Neuronal stem cell (in vitro differentiated cells): ENCODE results near the gene OR3A1.

Source experiments
- DNase-seq: peaks from one replicate; pipeline ENCODE4 v3.0.0-alpha.2; 2013; ENCODE audit warnings: low spot score
- H2AFZ ChIP-seq: one replicate; pipeline ENCODE4 v1.6.1; 2013; ENCODE audit warnings: mild to moderate bottlenecking, low read length, inconsistent platforms
- H2AK5ac ChIP-seq: 2 replicates; pipeline ENCODE4 v1.6.1; 2013; ENCODE audit warnings: low read depth, mild to moderate bottlenecking, inconsistent platforms, low read length, moderate library complexity, mixed read lengths
- H2BK120ac ChIP-seq: 2 replicates; pipeline ENCODE4 v1.6.1; 2013; ENCODE audit warnings: low read depth, mild to moderate bottlenecking, inconsistent platforms, low read length, moderate library complexity, mixed read lengths
- H2BK12ac ChIP-seq: one replicate; pipeline ENCODE4 v1.6.1; 2013; ENCODE audit warnings: low read length, inconsistent platforms
- H2BK15ac ChIP-seq: 2 replicates; pipeline ENCODE4 v1.6.1; 2013; ENCODE audit warnings: mild to moderate bottlenecking, low read length, inconsistent platforms, mixed read lengths
- H2BK5ac ChIP-seq: one replicate; pipeline ENCODE4 v1.6.1; 2013; ENCODE audit warnings: inconsistent platforms, mild to moderate bottlenecking, low read length, moderate library complexity
- H3K14ac ChIP-seq: one replicate; pipeline ENCODE4 v1.6.1; 2013; ENCODE audit warnings: low read length, inconsistent platforms
- H3K18ac ChIP-seq: 2 replicates; pipeline ENCODE4 v1.6.1; 2013; ENCODE audit warnings: low read length, inconsistent platforms
- H3K23ac ChIP-seq: 2 replicates; pipeline ENCODE4 v1.6.1; 2013; ENCODE audit warnings: low read depth, mild to moderate bottlenecking, mixed read lengths, low read length, inconsistent platforms; ENCODE audit not compliant: poor library complexity
- H3K27ac ChIP-seq: replicated peaks from 3 replicates; pipeline ENCODE4 v1.5.1; 2013; ENCODE audit warnings: low read length, inconsistent platforms
- H3K27me3 ChIP-seq, 3 experiments: 2 replicates each; pipeline ENCODE4 v1.6.1; 2013; ENCODE audit warnings: low read length in 3 of 3, mild to moderate bottlenecking in 2 of 3, inconsistent platforms in 1 of 3, low read depth in 1 of 3, mixed read lengths in 1 of 3, moderate library complexity in 1 of 3; ENCODE audit not compliant: control insufficient read depth in 3 of 3, insufficient read depth in 3 of 3
- H3K36me3 ChIP-seq, 2 donors: replicated peaks in 1 of 2; 2 replicates each; pipeline ENCODE4 v1.6.1; 2013; ENCODE audit warnings: low read length in 2 of 2; ENCODE audit not compliant: control insufficient read depth in 2 of 2, insufficient read depth in 2 of 2
- H3K4ac ChIP-seq: 2 replicates; pipeline ENCODE4 v1.6.1; 2013; ENCODE audit warnings: inconsistent platforms, mild to moderate bottlenecking, low read length, moderate library complexity
- H3K4me1 ChIP-seq, 2 donors: 1 replicate in 1 of 2; 2 replicates in 1 of 2; pipeline ENCODE4 v1.6.1; 2013; ENCODE audit warnings: low read length in 2 of 2, low read depth in 1 of 2; ENCODE audit not compliant: control insufficient read depth in 2 of 2, insufficient read depth in 1 of 2
- H3K4me2 ChIP-seq: one replicate; pipeline ENCODE4 v1.6.1; 2013; ENCODE audit warnings: mild to moderate bottlenecking, low read length, inconsistent platforms; ENCODE audit not compliant: insufficient read depth, poor library complexity, severe bottlenecking
- H3K4me3 ChIP-seq, 2 donors: 2 replicates each; pipeline ENCODE4 v1.5.1; 2013; ENCODE audit warnings: low read length in 2 of 2, mild to moderate bottlenecking in 2 of 2, inconsistent platforms in 1 of 2, moderate library complexity in 1 of 2
- H3K79me1 ChIP-seq: one replicate; pipeline ENCODE4 v1.6.1; 2013; ENCODE audit warnings: low read depth, mild to moderate bottlenecking, inconsistent platforms, low read length, moderate library complexity
- H3K9ac ChIP-seq: one replicate; pipeline ENCODE4 v1.6.1; 2013; ENCODE audit warnings: mild to moderate bottlenecking, low read depth, low read length, inconsistent platforms; ENCODE audit not compliant: poor library complexity
- H3K9me3 ChIP-seq, 2 donors: replicated peaks in 1 of 2; 2 replicates each; pipeline versions ENCODE3 to v1.6.1; 2013; ENCODE audit warnings: low read length in 2 of 2, mild to moderate bottlenecking in 2 of 2, inconsistent platforms in 1 of 2, low read depth in 1 of 2, mixed read lengths in 1 of 2, moderate library complexity in 1 of 2; ENCODE audit not compliant: control insufficient read depth in 2 of 2, insufficient read depth in 1 of 2
- H4K8ac ChIP-seq: one replicate; pipeline ENCODE4 v1.6.1; 2013; ENCODE audit warnings: low read depth, mild to moderate bottlenecking, inconsistent platforms, low read length, moderate library complexity
- H4K91ac ChIP-seq: one replicate; pipeline ENCODE4 v1.6.1; 2013; ENCODE audit warnings: low read length, low read depth, mild to moderate bottlenecking, inconsistent platforms; ENCODE audit not compliant: poor library complexity
- WGBS, 2 donors: extraction: QIAGEN DNeasy Blood & Tissue Kit; methylation state at CpG; one replicate each; pipeline ENCODE4 v1.1.7; 2013; ENCODE audit warnings: missing lambda C conversion rate in 2 of 2, mixed read lengths in 1 of 2; ENCODE audit not compliant: insufficient read length in 2 of 2, insufficient replicate concordance in 1 of 2; ENCODE audit errors: extremely low coverage in 2 of 2; 5-methylcytosine and 5-hydroxymethylcytosine counted together

The OR3A1 gene

DNA sequence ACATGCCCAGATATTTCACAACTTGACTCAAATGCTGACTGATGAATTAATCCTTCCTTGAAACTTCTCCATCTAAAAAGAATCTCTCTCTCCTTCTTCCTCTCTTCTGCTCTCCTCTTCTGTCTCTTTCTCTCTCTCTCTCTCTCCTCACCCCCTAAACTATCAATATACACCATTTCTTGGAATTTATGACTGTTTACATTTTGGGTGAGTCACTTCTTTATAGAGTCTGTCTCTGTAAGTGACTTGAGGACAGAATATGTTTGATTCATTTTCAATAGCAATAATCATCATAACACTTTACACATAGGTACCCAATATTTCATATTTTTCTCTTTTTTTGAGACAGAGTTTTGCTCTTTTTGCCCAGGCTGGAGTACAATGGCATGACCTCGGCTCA is 15.3 kb downstream of the OR3A1 start:
- H3K4me2 ChIP-seq = no peak overlapping the region
- H3K18ac ChIP-seq = no peak overlapping the region
- no peaks in the 10 kb centered on the region for H3K9me3 ChIP-seq
- H3K36me3 ChIP-seq = no peaks in the 10 kb centered on the region
- H2BK15ac ChIP-seq = no peak overlapping the region
- no peak overlapping the region for H2BK120ac ChIP-seq
- no CpG with 5 or more reads among the region's 1 CpG for WGBS, 2 donors
- no peak overlapping the region for H2BK12ac ChIP-seq
- no peak overlapping the region for H3K14ac ChIP-seq
- no peaks in the 10 kb centered on the region for H3K4me1 ChIP-seq
- no peaks in the 10 kb centered on the region for H3K27me3 ChIP-seq
- H3K4me3 ChIP-seq = no peak overlapping the region
- H3K4ac ChIP-seq = no peak overlapping the region
- no peak overlapping the region for H4K8ac ChIP-seq
- no peak overlapping the region for H2AFZ ChIP-seq
- H2BK5ac ChIP-seq = no peak overlapping the region
- H2AK5ac ChIP-seq = no peak overlapping the region
- no peaks in the 10 kb centered on the region for H3K79me1 ChIP-seq
- no peak overlapping the region for H4K91ac ChIP-seq
- DNase-seq = no peak
- H3K27ac ChIP-seq = no peak overlapping the region
- H3K9ac ChIP-seq = no peak overlapping the region
- H3K23ac ChIP-seq = no peak overlapping the region

DNA sequence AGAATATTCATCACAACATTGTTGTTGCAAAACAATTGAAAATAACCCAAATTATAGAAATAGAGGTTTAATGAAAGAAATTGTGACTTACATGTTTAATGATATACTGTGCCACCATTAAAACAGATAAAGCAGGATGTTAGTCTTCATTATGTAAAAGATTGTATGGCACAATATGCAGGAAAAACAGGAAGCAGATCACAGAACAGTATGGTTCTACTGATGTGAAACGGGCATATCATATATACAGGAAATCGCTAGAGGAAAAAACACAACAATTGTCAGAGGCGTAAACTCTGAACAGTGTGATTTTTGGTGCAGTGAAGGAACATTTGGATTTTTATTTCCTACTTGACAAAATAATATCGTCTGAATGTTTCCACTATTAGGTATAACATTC is 22.0 kb downstream of the OR3A1 start:
- H3K9ac ChIP-seq = no peak overlapping the region
- no peak overlapping the region for H3K27ac ChIP-seq
- no peak overlapping the region for H3K18ac ChIP-seq
- DNase-seq = no peak
- no peak overlapping the region for H4K91ac ChIP-seq
- no peak overlapping the region for H2AK5ac ChIP-seq
- H3K4ac ChIP-seq = no peak overlapping the region
- H2BK120ac ChIP-seq = no peak overlapping the region
- no peak overlapping the region for H3K4me3 ChIP-seq
- H3K79me1 ChIP-seq = no peaks in the 10 kb centered on the region
- H2BK5ac ChIP-seq = no peak overlapping the region
- H2BK15ac ChIP-seq = no peak overlapping the region
- H3K36me3 ChIP-seq = no peaks in the 10 kb centered on the region
- WGBS, 2 donors = no CpG with 5 or more reads among the region's 4 CpGs
- no peak overlapping the region for H2BK12ac ChIP-seq
- H3K27me3 ChIP-seq = no peaks in the 10 kb centered on the region
- H3K23ac ChIP-seq = no peak overlapping the region
- no peak overlapping the region for H3K4me2 ChIP-seq
- H4K8ac ChIP-seq = no peak overlapping the region
- no peaks in the 10 kb centered on the region for H3K9me3 ChIP-seq
- no peak overlapping the region for H2AFZ ChIP-seq
- H3K4me1 ChIP-seq = no peaks in the 10 kb centered on the region
- no peak overlapping the region for H3K14ac ChIP-seq

DNA sequence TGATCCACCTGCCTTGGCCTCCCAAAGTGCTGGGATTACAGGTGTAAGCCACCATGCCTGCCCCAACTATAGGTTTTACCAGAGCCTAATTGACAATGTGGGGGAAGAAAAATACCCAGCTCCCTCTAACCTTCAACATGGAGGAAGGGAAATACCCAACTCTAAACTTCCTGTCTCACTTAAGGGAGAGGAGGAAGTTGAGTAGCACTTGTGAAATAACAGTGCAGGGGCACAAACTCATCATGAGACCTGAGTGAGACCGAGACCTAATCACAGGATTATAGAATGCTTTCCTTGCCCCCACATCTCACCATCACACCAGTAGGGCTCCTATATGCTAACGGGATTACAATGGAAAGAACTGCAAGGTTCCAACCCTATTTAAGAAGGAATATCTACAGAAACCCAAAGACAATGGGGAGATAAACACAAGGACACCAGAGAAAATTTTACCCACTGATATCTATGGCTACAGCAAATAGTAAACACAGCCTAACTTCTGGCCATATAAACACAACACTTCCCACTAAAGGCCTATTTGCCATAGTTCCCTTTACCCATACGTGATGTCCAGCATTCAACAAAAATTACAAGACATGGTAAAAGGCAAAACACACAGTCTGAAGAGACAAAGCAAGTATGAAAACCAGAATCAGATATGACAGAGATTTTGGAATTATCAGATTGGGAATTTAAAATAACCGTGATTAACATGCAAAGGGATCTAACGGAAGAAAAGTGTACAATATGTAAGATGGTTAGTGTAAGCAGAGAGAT is 26.9 kb downstream of the OR3A1 start:
- no peak overlapping the region for H3K4ac ChIP-seq
- no peak overlapping the region for H2AK5ac ChIP-seq
- H4K8ac ChIP-seq = no peak overlapping the region
- H3K9me3 ChIP-seq = no peaks in the 10 kb centered on the region
- no peak overlapping the region for H3K4me3 ChIP-seq
- DNase-seq = no peak
- H3K9ac ChIP-seq = no peak overlapping the region
- no peak overlapping the region for H2BK12ac ChIP-seq
- H3K27me3 ChIP-seq = no peaks in the 10 kb centered on the region
- H3K79me1 ChIP-seq = no peaks in the 10 kb centered on the region
- no peak overlapping the region for H3K18ac ChIP-seq
- no CpG with 5 or more reads among the region's 5 CpGs for WGBS, 2 donors
- no peak overlapping the region for H3K23ac ChIP-seq
- H2BK5ac ChIP-seq = no peak overlapping the region
- H2BK120ac ChIP-seq = no peak overlapping the region
- no peak overlapping the region for H4K91ac ChIP-seq
- H3K14ac ChIP-seq = no peak overlapping the region
- no peak overlapping the region for H2AFZ ChIP-seq
- H3K36me3 ChIP-seq = no peaks in the 10 kb centered on the region
- H2BK15ac ChIP-seq = no peak overlapping the region
- no peak overlapping the region for H3K4me2 ChIP-seq
- no peaks in the 10 kb centered on the region for H3K4me1 ChIP-seq
- no peak overlapping the region for H3K27ac ChIP-seq

DNA sequence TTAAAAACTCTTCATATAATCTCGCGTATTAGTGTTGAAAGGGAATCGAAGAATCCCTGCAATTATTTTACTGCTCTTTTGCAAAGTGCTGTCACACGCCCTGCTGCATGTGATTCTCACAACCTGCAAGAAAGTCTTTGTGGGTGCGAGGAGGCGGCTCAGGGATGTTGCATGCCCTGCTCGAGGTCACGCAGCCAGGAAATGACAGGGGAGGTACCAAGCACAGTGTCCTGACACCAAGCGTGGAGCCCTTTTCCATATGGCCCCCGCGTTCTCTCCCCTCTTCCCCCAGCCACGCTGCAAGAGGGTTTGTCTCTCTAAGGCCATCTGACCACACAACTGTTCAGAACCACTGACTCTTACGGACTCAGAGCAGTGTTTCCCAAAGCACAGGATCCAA is 37.6 kb downstream of the OR3A1 start:
- no peak for DNase-seq
- Histone ChIP-seq H2BK15ac (no peak overlapping the region), H3K9me3 (no peaks in the 10 kb centered on the region), H4K91ac (no peak overlapping the region), H3K18ac (no peak overlapping the region), H3K23ac (peak overlapping the region; percentile 81), H3K4ac (no peak overlapping the region), H2BK120ac (no peak overlapping the region), H3K9ac (no peak overlapping the region), H3K27me3 (peaks cover 0 to 10% (median 0%) of the 10 kb centered on the region in 3 experiments), H3K27ac (no peak overlapping the region), H3K4me2 (no peak overlapping the region), H2AK5ac (no peak overlapping the region), H3K36me3 (no peaks in the 10 kb centered on the region), H2BK5ac (no peak overlapping the region), H2AFZ (no peak overlapping the region), H3K4me3 (no peak overlapping the region), H2BK12ac (no peak overlapping the region), H4K8ac (no peak overlapping the region), H3K4me1 (no peaks in the 10 kb centered on the region), H3K79me1 (no peaks in the 10 kb centered on the region), H3K14ac (no peak overlapping the region)
- WGBS, 2 donors = 100% methylated on average over 1 of the region's 13 CpGs; no CpG with 5 or more reads in 1 of the 2 donors
